IMR-90 (cell line): ENCODE data around the gene SLC48A1. TPM values are rescaled to one million over a fixed set of nuclear protein-coding genes. Genes with fewer than 3 reads are reported as not detected.

ENCODE experiments used
- ATAC-seq: fragments of 200-7000 bp; cut with Tn5 transposase; 2 replicates; pipeline ENCODE4 v1.9.1; 2020; ENCODE audit warnings: low read depth, mild to moderate bottlenecking, moderate library complexity
- BruUV-seq: library from RNA; stranded (reverse); fragments of 400-500 nt; replicated peaks from 2 replicates; lab custom pipeline; 2021; lab: Mats Ljungman, UMichigan
- CTCF ChIA-PET: fragments of 300-600 bp; formaldehyde crosslinking; extraction: SDS; loops from one replicate; lab custom pipeline; 2021; ENCODE audit warnings: antibody characterized with exemption; lab: Yijun Ruan, JAX
- POLR2A ChIA-PET: fragments of 300-600 bp; sonication (Branson Sonifier 250); formaldehyde crosslinking; loops from one replicate; lab custom pipeline; 2022; ENCODE audit warnings: antibody characterized with exemption; ENCODE audit not compliant: unreplicated experiment; lab: Charles Lee
- DNase-seq: peaks from one replicate; pipeline ENCODE4 v3.0.0; 2013
- H2AFZ ChIP-seq: replicated peaks from 2 replicates; pipeline ENCODE3; 2013; ENCODE audit warnings: low read length, mild to moderate bottlenecking; ENCODE audit not compliant: poor library complexity
- H2AK5ac ChIP-seq: 2 replicates; pipeline ENCODE4 v1.6.1; 2013; ENCODE audit warnings: low read depth, low read length, inconsistent platforms
- H2AK9ac ChIP-seq: replicated peaks from 2 replicates; pipeline ENCODE3; 2013; ENCODE audit warnings: mild to moderate bottlenecking, low read depth, low read length, moderate library complexity; ENCODE audit not compliant: poor library complexity
- H2BK120ac ChIP-seq: 2 replicates; pipeline ENCODE4 v1.6.1; 2013; ENCODE audit warnings: low read depth, low read length, inconsistent platforms
- H2BK15ac ChIP-seq: 3 replicates; pipeline ENCODE4 v1.6.1; 2013; ENCODE audit warnings: low read depth, low read length, inconsistent platforms
- H2BK20ac ChIP-seq: 2 replicates; pipeline ENCODE4 v1.6.1; 2013; ENCODE audit warnings: low read depth, mild to moderate bottlenecking, inconsistent platforms, low read length, moderate library complexity
- H2BK5ac ChIP-seq: 2 replicates; pipeline ENCODE4 v1.6.1; 2013; ENCODE audit warnings: mild to moderate bottlenecking, low read depth, low read length, inconsistent platforms; ENCODE audit not compliant: poor library complexity, severe bottlenecking
- H3K14ac ChIP-seq: replicated peaks from 2 replicates; pipeline ENCODE4 v1.6.1; 2013; ENCODE audit warnings: low read depth, low read length, inconsistent platforms
- H3K18ac ChIP-seq: 2 replicates; pipeline ENCODE4 v1.6.1; 2013; ENCODE audit warnings: low read depth, low read length, control low read depth
- H3K23ac ChIP-seq: 2 replicates; pipeline ENCODE4 v1.6.1; 2013; ENCODE audit warnings: low read depth, low read length, inconsistent platforms
- H3K27ac ChIP-seq: 2 replicates; pipeline ENCODE4 v1.5.1; 2013; ENCODE audit warnings: mild to moderate bottlenecking, control low read depth, low read length; ENCODE audit not compliant: insufficient read depth
- H3K27me3 ChIP-seq: 2 replicates; pipeline ENCODE4 v1.6.1; 2013; ENCODE audit warnings: low read length; ENCODE audit not compliant: control insufficient read depth, insufficient read depth
- H3K36me3 ChIP-seq: 2 replicates; pipeline ENCODE4 v1.6.1; 2013; ENCODE audit warnings: low read length, mixed read lengths; ENCODE audit not compliant: control insufficient read depth, insufficient read depth
- H3K4ac ChIP-seq: 2 replicates; pipeline ENCODE4 v1.6.1; 2013; ENCODE audit warnings: low read depth, low read length, inconsistent platforms
- H3K4me1 ChIP-seq: 2 replicates; pipeline ENCODE4 v1.6.1; 2013; ENCODE audit warnings: low read length, mixed read lengths; ENCODE audit not compliant: control insufficient read depth, insufficient read depth
- H3K4me2 ChIP-seq: 2 replicates; pipeline ENCODE4 v1.6.1; 2013; ENCODE audit warnings: low read depth, mild to moderate bottlenecking, control low read depth, low read length, moderate library complexity
- H3K4me3 ChIP-seq: 2 replicates; pipeline ENCODE4 v1.5.1; 2013; ENCODE audit warnings: low read depth, mild to moderate bottlenecking, control low read depth, low read length, moderate library complexity; ENCODE audit not compliant: insufficient read depth
- H3K56ac ChIP-seq: 2 replicates; pipeline ENCODE4 v1.6.1; 2013; ENCODE audit warnings: low read length, inconsistent platforms; ENCODE audit not compliant: insufficient read depth; ENCODE audit errors: extremely low read depth
- H3K79me1 ChIP-seq, 2 experiments: 2 replicates each; pipeline ENCODE4 v1.6.1; 2013; ENCODE audit warnings: low read length in 2 of 2, inconsistent platforms in 1 of 2, low read depth in 1 of 2
- H3K9ac ChIP-seq: 2 replicates; pipeline ENCODE4 v1.6.1; 2013; ENCODE audit warnings: low read depth, low read length, control low read depth
- H3K9me1 ChIP-seq: 2 replicates; pipeline ENCODE4 v1.6.1; 2013; ENCODE audit warnings: low read length, inconsistent platforms; ENCODE audit not compliant: insufficient read depth
- H3K9me3 ChIP-seq: 2 replicates; pipeline ENCODE4 v1.6.1; 2013; ENCODE audit warnings: low read length; ENCODE audit not compliant: control insufficient read depth, insufficient read depth
- H4K20me1 ChIP-seq: 2 replicates; pipeline ENCODE4 v1.6.1; 2013; ENCODE audit warnings: low read length, inconsistent platforms; ENCODE audit not compliant: insufficient read depth
- H4K5ac ChIP-seq: 2 replicates; pipeline ENCODE4 v1.6.1; 2013; ENCODE audit warnings: mild to moderate bottlenecking, low read depth, low read length, control low read depth
- H4K8ac ChIP-seq, 2 experiments: 2 replicates each; pipeline ENCODE4 v1.6.1; 2013; ENCODE audit warnings: low read depth in 2 of 2, low read length in 2 of 2, control low read depth in 1 of 2, inconsistent platforms in 1 of 2
- H4K91ac ChIP-seq: 2 replicates; pipeline ENCODE4 v1.6.1; 2013; ENCODE audit warnings: low read depth, low read length, inconsistent platforms; ENCODE audit not compliant: insufficient read depth
- MAZ ChIP-seq: IDR thresholded peaks from 2 replicates; pipeline ENCODE4 v1.6.1; 2012; ENCODE audit warnings: low read depth, mild to moderate bottlenecking, low read length, improper control_type of control experiment, moderate library complexity, borderline replicate concordance
- WGBS, 2 experiments: methylation state at CpG; one replicate each; pipeline versions ENCODE4 v1.1.5 to v1.1.7; 2013; ENCODE audit warnings: missing lambda C conversion rate in 2 of 2; ENCODE audit not compliant: insufficient read length in 1 of 2; ENCODE audit errors: extremely low coverage in 2 of 2; 5-methylcytosine and 5-hydroxymethylcytosine counted together
- dilution Hi-C: fragments of 300-500 bp; cut with HindIII; formaldehyde crosslinking; loops from one replicate; pipeline ENCODE4 v1.14.3; 2018; ENCODE audit warnings: low sequenced_read_pairs; ENCODE audit not compliant: unreplicated experiment
- in situ Hi-C: fragments of 300-500 bp; cut with MboI; formaldehyde crosslinking; loops from 3 replicates; pipeline ENCODE4 v1.14.3; 2019; ENCODE audit warnings: low sequenced_read_pairs, inconsistent platforms, mixed read lengths
- intact Hi-C: fragments of 100-400 bp; cut with micrococcal nuclease; formaldehyde crosslinking; loops from 2 replicates; pipeline ENCODE4 v1.10.0; 2022
- polyA plus RNA-seq, 3 experiments: library from polyadenylated mRNA; depleted of rRNA; stranded (reverse); fragments of >200 nt; gene quantifications; 2 replicates each; pipeline ENCODE4 v1.2.3, GENCODE V29; 2012; ENCODE audit warnings: low replicate concordance in 1 of 3
- total RNA-seq: library from RNA; depleted of rRNA; stranded (reverse); fragments of >200 nt; gene quantifications from 2 replicates; pipeline ENCODE4 v1.2.3, GENCODE V29; 2012
- TF ChIP-seq, protein P1 (sequence below): fragments of 150-350 bp; IDR thresholded peaks from 2 replicates; pipeline ENCODE4 v1.6.1; 2016; ENCODE audit warnings: low read depth, mild to moderate bottlenecking, low read length, moderate library complexity, borderline replicate concordance

The SLC48A1 gene
- total and polyA plus RNA-seq, 2 of the 4 experiments (the other 2 are of a cell fraction) = 4.8 to 5.9 TPM

DNA sequence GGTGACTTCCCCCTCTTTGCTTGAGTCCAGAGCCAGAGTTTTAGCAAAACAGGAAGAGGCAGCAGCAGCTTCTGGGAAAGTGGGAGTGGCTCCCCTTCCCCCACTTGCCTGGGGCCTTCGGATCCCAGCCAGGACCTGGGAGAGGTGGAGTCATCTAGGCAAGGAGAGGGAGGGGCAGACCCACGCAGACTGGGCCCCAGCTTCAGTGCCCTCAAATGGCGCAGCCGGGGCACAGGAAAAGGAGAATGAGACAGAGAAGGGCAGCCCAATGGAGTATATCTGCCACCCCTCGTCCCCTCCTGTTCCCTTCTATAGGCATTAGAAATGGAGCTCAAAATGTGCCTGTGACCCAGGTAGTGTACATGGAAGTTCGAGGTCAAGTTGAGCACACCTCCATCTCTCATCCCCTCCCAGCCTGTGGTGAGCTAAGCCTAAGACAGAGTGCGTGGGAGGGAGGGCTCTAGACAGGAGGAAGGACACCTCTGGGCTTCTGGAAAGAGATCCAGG lies 56.0 kb downstream of the SLC48A1 start:
- BruUV-seq = no TSS peak
- peaks cover 0 to 5% of the 10 kb centered on the region in 2 experiments; a peak in 1 of 4 replicates for H3K79me1 ChIP-seq
- peak overlapping the region; percentile 70 for H3K18ac ChIP-seq
- no peaks in the 10 kb centered on the region for H3K27me3 ChIP-seq
- peak overlapping the region; percentile 84; the same call in 1 of the 2 replicates for H2BK20ac ChIP-seq
- peaks cover 11% of the 10 kb centered on the region for H3K9me1 ChIP-seq
- H3K4me2 ChIP-seq = no peak overlapping the region
- in situ Hi-C loops (loop anchor here (5.0 kb wide), 1 partner anchor 42 kb away; no protein-coding TSS in a partner anchor), intact Hi-C loops (no loop called here), dilution Hi-C loops (no loop called here)
- H3K23ac ChIP-seq = peak overlapping the region; percentile 46
- ATAC-seq = peak; percentile 84
- no peaks in the 10 kb centered on the region for H3K36me3 ChIP-seq
- peak overlapping the region; percentile 42 for H3K27ac ChIP-seq
- POLR2A ChIA-PET = interaction anchor here (0.6 to 1.2 kb wide), 2 partner anchors 9 to 10 kb away, joined by 3 to 4 read pairs; no protein-coding TSS in a partner anchor
- peaks cover 14% of the 10 kb centered on the region for H3K4me1 ChIP-seq
- H3K9me3 ChIP-seq = no peaks in the 10 kb centered on the region
- H2BK5ac ChIP-seq = peak overlapping the region; percentile 60
- CTCF ChIA-PET = interaction anchor here (1.3 kb wide), 1 partner anchor 12 kb away, joined by 4 read pairs; no protein-coding TSS in a partner anchor
- H2AK9ac ChIP-seq = peak overlapping the region; percentile 66
- H4K5ac ChIP-seq = peak overlapping the region; percentile 89
- H3K4ac ChIP-seq = peak overlapping the region; percentile 96
- WGBS, 2 experiments = no CpG with 5 or more reads among the region's 7 CpGs
- TF ChIP-seq MAZ = peak; percentile 46; the same call in 1 of the 2 replicates
- TF ChIP-seq, protein P1, sequence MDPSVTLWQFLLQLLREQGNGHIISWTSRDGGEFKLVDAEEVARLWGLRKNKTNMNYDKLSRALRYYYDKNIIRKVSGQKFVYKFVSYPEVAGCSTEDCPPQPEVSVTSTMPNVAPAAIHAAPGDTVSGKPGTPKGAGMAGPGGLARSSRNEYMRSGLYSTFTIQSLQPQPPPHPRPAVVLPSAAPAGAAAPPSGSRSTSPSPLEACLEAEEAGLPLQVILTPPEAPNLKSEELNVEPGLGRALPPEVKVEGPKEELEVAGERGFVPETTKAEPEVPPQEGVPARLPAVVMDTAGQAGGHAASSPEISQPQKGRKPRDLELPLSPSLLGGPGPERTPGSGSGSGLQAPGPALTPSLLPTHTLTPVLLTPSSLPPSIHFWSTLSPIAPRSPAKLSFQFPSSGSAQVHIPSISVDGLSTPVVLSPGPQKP = no peak
- peak overlapping the region; percentile 90 for H2AK5ac ChIP-seq
- H3K4me3 ChIP-seq = no peak overlapping the region
- peak overlapping the region; percentile 83 for H2AFZ ChIP-seq
- H3K14ac ChIP-seq = peak overlapping the region; percentile 89
- H4K8ac ChIP-seq = peak overlapping the region; percentile 84 to 95
- peak overlapping the region; percentile 91 for H4K91ac ChIP-seq
- no peak overlapping the region for H3K56ac ChIP-seq
- no peaks in the 10 kb centered on the region for H4K20me1 ChIP-seq
- peak overlapping the region; percentile 99; the same call in 2 of the 3 replicates for H2BK15ac ChIP-seq
- DNase-seq = peak; percentile 59
- peak overlapping the region; percentile 92 for H2BK120ac ChIP-seq
- peak overlapping the region; percentile 2; the same call in 1 of the 2 replicates for H3K9ac ChIP-seq
